A549 (cell line): ENCODE data around the gene SH3BP2. TPM values are rescaled to one million over a fixed set of nuclear protein-coding genes. Genes with fewer than 3 reads are reported as not detected.

Experiments used
- ATAC-seq, 2 experiments: fragments of 200-7000 bp in 1 of 2; fragments of >200 bp in 1 of 2; cut with Nextera tagmentation in 1 of 2; cut with Tn5 transposase in 1 of 2; 3 replicates each; pipeline versions ENCODE4 v1.8.0 to v1.9.1; 2018 to 2020; ENCODE audit warnings: mild to moderate bottlenecking in 1 of 2, moderate library complexity in 1 of 2
- CTCF ChIA-PET: fragments of 300-600 bp; sonication (Branson Sonifier 250); formaldehyde crosslinking; extraction: SDS; loops from one replicate; lab custom pipeline; 2021; ENCODE audit warnings: antibody characterized with exemption, inconsistent platforms; lab: Yijun Ruan, JAX
- POLR2A ChIA-PET: fragments of 350-600 bp; formaldehyde crosslinking; extraction: SDS; loops from one replicate; lab custom pipeline; 2021; ENCODE audit warnings: antibody characterized with exemption, inconsistent platforms; lab: Yijun Ruan, JAX
- DNase-seq, 2 experiments: peaks; one replicate each; pipeline versions ENCODE4 v3.0.0 to v3.0.0-alpha.2; 2011 to 2016; ENCODE audit warnings: low read depth in 1 of 2, low spot score in 1 of 2
- FAIRE-seq: peaks from 2 replicates; lab custom pipeline; 2011; peaks lifted over from hg19 to GRCh38; lab: Jason Lieb, UNC
- H3K27ac ChIP-seq, 2 experiments: fragments of >200 bp; sonication (Bioruptor Twin); formaldehyde crosslinking; 3 replicates each; pipeline ENCODE4 v1.5.1; 2016 to 2017
- H3K4me1 ChIP-seq: fragments of >200 bp; sonication (Bioruptor Twin); formaldehyde crosslinking; 3 replicates; pipeline ENCODE4 v1.6.1; 2016
- H3K4me2 ChIP-seq: fragments of >200 bp; sonication (Bioruptor Twin); formaldehyde crosslinking; 3 replicates; pipeline ENCODE4 v1.6.1; 2016
- H3K4me3 ChIP-seq: fragments of >200 bp; sonication (Bioruptor Twin); formaldehyde crosslinking; 3 replicates; pipeline ENCODE4 v1.5.1; 2016
- H3K9me3 ChIP-seq: fragments of >200 bp; sonication (Bioruptor Twin); formaldehyde crosslinking; 3 replicates; pipeline ENCODE4 v1.6.1; 2016
- CBX2 ChIP-seq: fragments of 200-600 bp; sonication (generic); IDR thresholded peaks from 2 replicates; pipeline ENCODE4 v1.6.1; 2016; ENCODE audit warnings: low read depth, mild to moderate bottlenecking, borderline replicate concordance
- CBX8 ChIP-seq: fragments of 200-600 bp; sonication (generic); IDR thresholded peaks from 2 replicates; pipeline ENCODE4 v1.6.1; 2016
- CEBPB ChIP-seq, 2 experiments: fragments of >200 bp in 1 of 2; sonication (Bioruptor Twin) in 1 of 2; formaldehyde crosslinking in 1 of 2; IDR thresholded peaks; 2 replicates each; pipeline ENCODE4 v1.6.1; 2012 to 2016
- CHD4 ChIP-seq: fragments of 200-600 bp; sonication (generic); IDR thresholded peaks from 2 replicates; pipeline ENCODE4 v1.6.1; 2016; ENCODE audit warnings: antibody characterized with exemption, mild to moderate bottlenecking, borderline replicate concordance
- EHF ChIP-seq: fragments of 250-450 bp; sonication (Bioruptor Pico); IDR thresholded peaks from 2 replicates; pipeline ENCODE4 v1.5.0; 2020; ENCODE audit warnings: mild to moderate bottlenecking
- EP300 ChIP-seq, 2 experiments: fragments of >200 bp; sonication (Bioruptor Twin); formaldehyde crosslinking; IDR thresholded peaks; 2 replicates in 1 of 2; 3 replicates in 1 of 2; pipeline ENCODE4 v1.6.1; 2016 to 2017
- ESRRA ChIP-seq: fragments of 150-350 bp; IDR thresholded peaks from 2 replicates; pipeline ENCODE4 v1.6.1; 2014; ENCODE audit warnings: mild to moderate bottlenecking, low read length, borderline replicate concordance
- GATA3 ChIP-seq: IDR thresholded peaks from 2 replicates; pipeline ENCODE4 v1.6.1; 2012; ENCODE audit warnings: borderline replicate concordance
- HDAC2 ChIP-seq: fragments of 200-600 bp; sonication (generic); IDR thresholded peaks from 2 replicates; pipeline ENCODE4 v1.6.1; 2016
- HOXB5 ChIP-seq: fragments of 250-450 bp; sonication (Bioruptor Pico); IDR thresholded peaks from 2 replicates; pipeline ENCODE4 v1.5.0; 2020; ENCODE audit warnings: mild to moderate bottlenecking, moderate library complexity
- KDM1A ChIP-seq: fragments of 200-600 bp; sonication (generic); IDR thresholded peaks from 2 replicates; pipeline ENCODE4 v1.6.1; 2016; ENCODE audit warnings: low read depth, mild to moderate bottlenecking
- KDM5A ChIP-seq: fragments of 200-600 bp; sonication (generic); IDR thresholded peaks from 2 replicates; pipeline ENCODE4 v1.6.1; 2016; ENCODE audit warnings: antibody characterized with exemption, mild to moderate bottlenecking
- MYC ChIP-seq: IDR thresholded peaks from 2 replicates; pipeline ENCODE4 v1.6.1; 2012; ENCODE audit warnings: mild to moderate bottlenecking, inconsistent platforms, low read length, improper control_type of control experiment, borderline replicate concordance
- NFE2L2 ChIP-seq: fragments of 150-350 bp; conservative IDR thresholded peaks from 2 replicates; pipeline ENCODE4 v1.6.1; 2014; ENCODE audit warnings: low read length
- RAD21 ChIP-seq, 2 experiments: fragments of >200 bp in 1 of 2; sonication (Bioruptor Twin) in 1 of 2; formaldehyde crosslinking in 1 of 2; IDR thresholded peaks in 1 of 2; conservative IDR thresholded peaks in 1 of 2; 2 replicates in 1 of 2; 3 replicates in 1 of 2; pipeline ENCODE4 v1.6.1; 2012 to 2018; ENCODE audit warnings: inconsistent platforms in 1 of 2
- REST ChIP-seq: fragments of 200-600 bp; sonication (generic); IDR thresholded peaks from 2 replicates; pipeline ENCODE4 v1.6.1; 2016; ENCODE audit warnings: antibody characterized with exemption, mild to moderate bottlenecking, moderate library complexity
- SMC3 ChIP-seq: fragments of >200 bp; sonication (Bioruptor Twin); formaldehyde crosslinking; IDR thresholded peaks from 3 replicates; pipeline ENCODE4 v1.6.1; 2018; ENCODE audit warnings: inconsistent platforms
- SREBF2 ChIP-seq: fragments of 450-650 bp; IDR thresholded peaks from 2 replicates; pipeline ENCODE4 v1.6.1; 2014; ENCODE audit warnings: mild to moderate bottlenecking, moderate library complexity
- TFCP2L1 ChIP-seq: fragments of 250-450 bp; sonication (Bioruptor Pico); IDR thresholded peaks from 2 replicates; pipeline ENCODE4 v1.5.0; 2021; ENCODE audit warnings: mild to moderate bottlenecking
- TP53 ChIP-seq: fragments of 250-450 bp; sonication (Bioruptor Pico); IDR thresholded peaks from 2 replicates; pipeline ENCODE4 v1.5.0; 2021; ENCODE audit warnings: mild to moderate bottlenecking, moderate library complexity
- USF2 ChIP-seq: fragments of 450-650 bp; IDR thresholded peaks from 2 replicates; pipeline ENCODE4 v1.6.1; 2014; ENCODE audit warnings: antibody characterized with exemption
- ZC3H11A ChIP-seq: fragments of 450-650 bp; IDR thresholded peaks from 2 replicates; pipeline ENCODE4 v1.6.1; 2014; ENCODE audit warnings: antibody characterized with exemption, mild to moderate bottlenecking
- WGBS: methylation state at CpG from one replicate; pipeline ENCODE4 v1.1.6; 2017; ENCODE audit errors: missing lambda C conversion rate; 5-methylcytosine and 5-hydroxymethylcytosine counted together
- polyA plus RNA-seq, 4 experiments: library from polyadenylated mRNA; depleted of rRNA in 3 of 4; stranded (reverse); fragments of >200 nt; fragmentation: RNase III in 1 of 4; extraction: RNeasy Plus Mini Kit Qiagen cat#74134 plus additional on column Dnase treatment in 1 of 4; gene quantifications; 2 replicates in 3 of 4; 3 replicates in 1 of 4; pipeline ENCODE4 v1.2.3, GENCODE V29; 2011 to 2017
- TF ChIP-seq, protein P1 (sequence below): IDR thresholded peaks from 2 replicates; pipeline ENCODE4 v1.6.1; 2012
- TF ChIP-seq, protein P2 (sequence below): IDR thresholded peaks from 2 replicates; pipeline ENCODE4 v1.6.1; 2012; ENCODE audit warnings: low read depth, borderline replicate concordance
- TF ChIP-seq, protein P3 (sequence below): fragments of 250-450 bp; sonication (Bioruptor Pico); IDR thresholded peaks from 2 replicates; pipeline ENCODE4 v1.5.0; 2020; ENCODE audit warnings: low read depth, mild to moderate bottlenecking, moderate library complexity

The SH3BP2 gene
- polyA plus RNA-seq, 2 of the 4 experiments (the other 2 are of a cell fraction), result 4.4 to 6.0 TPM

GRCh38 chr4:2744576-2745270 is 48.2 kb upstream of the SH3BP2 start:
- TF ChIP-seq SREBF2 (no peak), HDAC2 (no peak), CBX8 (no peak), CHD4 (no peak), KDM5A (no peak), TP53 (CRISPR knock-in tag) (no peak), USF2 (no peak), CEBPB (IDR thresholded peaks at IDR 0.05) (no peak), ZC3H11A (no peak), MYC (no peak), REST (no peak), ESRRA (no peak), NFE2L2 (no peak)
- no peak overlapping the region for H3K4me2 ChIP-seq
- ATAC-seq (no peak), FAIRE-seq (no peak), DNase-seq (no peak)
- ChIA-PET CTCF (no interaction called here), POLR2A (no interaction called here)
- H3K27ac ChIP-seq, result no peak overlapping the region
- H3K9me3 ChIP-seq, result no peaks in the 10 kb centered on the region
- 96% methylated on average over 18 of the region's 28 CpGs for WGBS
- H3K4me3 ChIP-seq, result no peak overlapping the region
- peaks cover 20% of the 10 kb centered on the region for H3K4me1 ChIP-seq

- FAIRE-seq (no peak), ATAC-seq (no peak), DNase-seq (no peak)
- TF ChIP-seq CHD4 (no peak), USF2 (no peak), HOXB5 (CRISPR knock-in tag) (no peak), RAD21 (conservative IDR thresholded peaks at IDR 0.05 in 1 of 2, IDR thresholded peaks at IDR 0.05 in 1 of 2) (no peak), TFCP2L1 (CRISPR knock-in tag) (no peak), CBX2 (no peak), SMC3 (no peak), EP300 (IDR thresholded peaks at IDR 0.05) (no peak), EHF (CRISPR knock-in tag) (no peak), KDM5A (no peak), GATA3 (no peak), KDM1A (no peak), ZC3H11A (no peak), TP53 (CRISPR knock-in tag) (no peak)
- TF ChIP-seq, protein P1, sequence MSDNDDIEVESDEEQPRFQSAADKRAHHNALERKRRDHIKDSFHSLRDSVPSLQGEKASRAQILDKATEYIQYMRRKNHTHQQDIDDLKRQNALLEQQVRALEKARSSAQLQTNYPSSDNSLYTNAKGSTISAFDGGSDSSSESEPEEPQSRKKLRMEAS, result no peak
- TF ChIP-seq, protein P2, sequence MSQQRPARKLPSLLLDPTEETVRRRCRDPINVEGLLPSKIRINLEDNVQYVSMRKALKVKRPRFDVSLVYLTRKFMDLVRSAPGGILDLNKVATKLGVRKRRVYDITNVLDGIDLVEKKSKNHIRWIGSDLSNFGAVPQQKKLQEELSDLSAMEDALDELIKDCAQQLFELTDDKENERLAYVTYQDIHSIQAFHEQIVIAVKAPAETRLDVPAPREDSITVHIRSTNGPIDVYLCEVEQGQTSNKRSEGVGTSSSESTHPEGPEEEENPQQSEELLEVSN, result no peak
- TF ChIP-seq, protein P3, sequence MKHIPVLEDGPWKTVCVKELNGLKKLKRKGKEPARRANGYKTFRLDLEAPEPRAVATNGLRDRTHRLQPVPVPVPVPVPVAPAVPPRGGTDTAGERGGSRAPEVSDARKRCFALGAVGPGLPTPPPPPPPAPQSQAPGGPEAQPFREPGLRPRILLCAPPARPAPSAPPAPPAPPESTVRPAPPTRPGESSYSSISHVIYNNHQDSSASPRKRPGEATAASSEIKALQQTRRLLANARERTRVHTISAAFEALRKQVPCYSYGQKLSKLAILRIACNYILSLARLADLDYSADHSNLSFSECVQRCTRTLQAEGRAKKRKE (CRISPR knock-in tag), result no peak
- WGBS, result 84% methylated on average over 5 of the region's 5 CpGs
- Histone ChIP-seq H3K9me3 (no peaks in the 10 kb centered on the region), H3K4me3 (no peak overlapping the region), H3K4me2 (no peak overlapping the region), H3K4me1 (peaks cover 20% of the 10 kb centered on the region), H3K27ac (peak overlapping the region in 1 of 2 experiments; percentile 57; a peak in 3 of 6 replicates)
- CTCF ChIA-PET, result no interaction called here
- POLR2A ChIA-PET, result no interaction called here
Observed at GRCh38 chr4:2745516-2745915, 47.4 kb upstream of the SH3BP2 start.
